HG02943 (cell line): Measurements from ENCODE around the gene RPS6KC1.
"Not testable (repeated sequence)": the region's sequence is repeated elsewhere in the genome, so short reads cannot be mapped to it uniquely, and the experiment has no call there.

Experiments used
- ATAC-seq: cut with Tn5 transposase; IDR thresholded peaks from one replicate; pipeline ENCODE4 v1.9.1; 2021; ENCODE audit warnings: mild to moderate bottlenecking, low read depth, moderate library complexity; ENCODE audit not compliant: unreplicated experiment

RPS6KC1 gene

GRCh38 chr1:213273546-213273945, 222.5 kb downstream of the RPS6KC1 start:
- no peak for ATAC-seq

- no peak for ATAC-seq
Measured at GRCh38 chr1:213274140-213274539, 223.1 kb downstream of the RPS6KC1 start.

GRCh38 chr1:213275293-213275692, 224.3 kb downstream of the RPS6KC1 start:
- ATAC-seq = no peak

- ATAC-seq = no peak
Measured at GRCh38 chr1:213276236-213276635, 225.2 kb downstream of the RPS6KC1 start.

- no peak for ATAC-seq
Measured at GRCh38 chr1:213277036-213277435, 226.0 kb downstream of the RPS6KC1 start.

- ATAC-seq = no peak
Measured at GRCh38 chr1:213279410-213279809, 228.4 kb downstream of the RPS6KC1 start.

GRCh38 chr1:213281640-213282301, 230.7 kb downstream of the RPS6KC1 start:
- ATAC-seq = no peak

- ATAC-seq = no peak
Measured at GRCh38 chr1:213284626-213285025, 233.6 kb downstream of the RPS6KC1 start.

- no peak for ATAC-seq
Measured at GRCh38 chr1:213286235-213286634, 235.2 kb downstream of the RPS6KC1 start.

GRCh38 chr1:213287987-213288386, 236.9 kb downstream of the RPS6KC1 start:
- no peak for ATAC-seq

GRCh38 chr1:213291526-213291925, 240.5 kb downstream of the RPS6KC1 start:
- ATAC-seq = no peak

GRCh38 chr1:213292614-213293013, 241.6 kb downstream of the RPS6KC1 start:
- ATAC-seq = no peak

- no peak for ATAC-seq
Measured at GRCh38 chr1:213295860-213296259, 244.8 kb downstream of the RPS6KC1 start.

GRCh38 chr1:213296558-213296957, 245.5 kb downstream of the RPS6KC1 start:
- no peak for ATAC-seq

- ATAC-seq = no peak
Measured at GRCh38 chr1:213297021-213297420, 246.0 kb downstream of the RPS6KC1 start.

GRCh38 chr1:213300433-213300832, 249.4 kb downstream of the RPS6KC1 start:
- no peak for ATAC-seq

- ATAC-seq = not testable (repeated sequence)
Measured at GRCh38 chr1:213301524-213301923, 250.5 kb downstream of the RPS6KC1 start.

- ATAC-seq = no peak
Measured at GRCh38 chr1:213303286-213303685, 252.2 kb downstream of the RPS6KC1 start.

GRCh38 chr1:213315571-213315970, 264.5 kb downstream of the RPS6KC1 start:
- ATAC-seq = no peak

- ATAC-seq = not testable (repeated sequence)
Measured at GRCh38 chr1:213318458-213318857, 267.4 kb downstream of the RPS6KC1 start.

GRCh38 chr1:213320191-213320870, 269.3 kb downstream of the RPS6KC1 start:
- ATAC-seq = no peak
